Measurements from ENCODE around the gene IYD. TPM values are rescaled to one million over a fixed set of nuclear protein-coding genes. Genes with fewer than 3 reads are reported as not detected.

IYD gene
- total and polyA plus RNA-seq, 8 donors, result 0.09 to 0.75 (median 0.16) TPM; not detected in 1

DNA sequence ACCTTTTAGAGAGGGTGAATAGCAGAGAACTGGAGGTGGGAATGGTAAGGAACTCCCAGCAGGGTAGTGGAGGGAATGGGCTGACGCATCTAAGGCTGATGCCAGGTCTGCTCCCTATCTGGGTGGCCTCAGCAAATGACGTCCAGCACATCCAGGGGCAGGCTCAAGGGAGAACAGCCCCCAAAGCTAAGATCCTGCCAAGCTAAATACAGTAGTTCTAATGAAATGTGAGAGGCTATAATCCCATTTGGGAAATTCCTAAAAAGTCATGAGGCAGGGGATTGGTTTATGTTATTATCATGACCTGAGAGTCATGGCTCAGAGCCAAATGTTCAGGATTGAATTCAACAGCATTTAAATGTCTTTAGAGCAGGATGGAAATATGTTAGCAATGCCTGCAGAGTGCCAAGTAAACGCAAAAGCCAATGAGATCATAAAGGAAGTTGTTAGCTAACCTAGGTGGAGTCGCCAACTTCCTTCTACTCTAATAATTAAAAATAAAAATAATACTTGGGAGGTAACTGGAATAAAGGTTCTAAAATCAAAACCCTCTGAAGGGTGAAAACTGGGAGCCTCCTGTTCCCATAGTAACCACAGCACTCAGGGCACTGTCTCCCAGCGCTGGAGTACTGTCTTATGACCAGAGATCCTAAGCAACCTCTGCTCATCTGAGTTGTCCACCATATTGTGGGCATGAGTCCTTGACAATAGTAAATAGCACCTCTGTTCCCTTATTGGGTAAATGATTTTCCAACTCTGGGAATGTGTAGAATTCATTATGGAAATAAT is 34.8 kb downstream of the IYD start:
- FAIRE-seq, result peak; percentile 39
- intact Hi-C loops (cut with DNase I), result no loop called here

DNA sequence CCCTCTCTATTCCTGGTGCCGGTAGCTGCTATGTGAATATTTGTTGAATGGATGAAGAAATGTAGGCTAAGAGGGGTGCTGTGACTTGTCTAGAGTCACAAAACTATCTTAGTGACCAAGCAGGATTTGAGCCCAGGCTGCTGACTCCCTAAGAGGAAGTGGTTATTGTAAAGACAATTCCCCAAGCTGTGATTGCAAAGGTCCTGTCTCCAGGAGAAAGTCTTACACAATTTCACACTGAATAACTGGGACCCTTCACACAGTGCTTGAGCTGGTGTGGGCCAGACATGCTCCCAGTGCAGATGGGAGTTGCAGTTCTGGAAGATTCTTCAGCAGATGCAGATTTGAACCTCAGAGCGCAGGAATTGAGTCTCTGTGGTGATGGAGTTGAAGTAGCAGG is 38.1 kb downstream of the IYD start:
- H3K4me3 ChIP-seq, result no peak overlapping the region
- FAIRE-seq (no peak), ATAC-seq (no peak), DNase-seq (no peak)
- no peaks in the 10 kb centered on the region for H3K9me3 ChIP-seq
- intact Hi-C loops (cut with DNase I), result no loop called here
- no peaks in the 10 kb centered on the region for H3K27me3 ChIP-seq
- H3K4me1 ChIP-seq, result peaks cover 7 to 23% (median 11%) of the 10 kb centered on the region in 3 donors
- TF ChIP-seq, protein P1, sequence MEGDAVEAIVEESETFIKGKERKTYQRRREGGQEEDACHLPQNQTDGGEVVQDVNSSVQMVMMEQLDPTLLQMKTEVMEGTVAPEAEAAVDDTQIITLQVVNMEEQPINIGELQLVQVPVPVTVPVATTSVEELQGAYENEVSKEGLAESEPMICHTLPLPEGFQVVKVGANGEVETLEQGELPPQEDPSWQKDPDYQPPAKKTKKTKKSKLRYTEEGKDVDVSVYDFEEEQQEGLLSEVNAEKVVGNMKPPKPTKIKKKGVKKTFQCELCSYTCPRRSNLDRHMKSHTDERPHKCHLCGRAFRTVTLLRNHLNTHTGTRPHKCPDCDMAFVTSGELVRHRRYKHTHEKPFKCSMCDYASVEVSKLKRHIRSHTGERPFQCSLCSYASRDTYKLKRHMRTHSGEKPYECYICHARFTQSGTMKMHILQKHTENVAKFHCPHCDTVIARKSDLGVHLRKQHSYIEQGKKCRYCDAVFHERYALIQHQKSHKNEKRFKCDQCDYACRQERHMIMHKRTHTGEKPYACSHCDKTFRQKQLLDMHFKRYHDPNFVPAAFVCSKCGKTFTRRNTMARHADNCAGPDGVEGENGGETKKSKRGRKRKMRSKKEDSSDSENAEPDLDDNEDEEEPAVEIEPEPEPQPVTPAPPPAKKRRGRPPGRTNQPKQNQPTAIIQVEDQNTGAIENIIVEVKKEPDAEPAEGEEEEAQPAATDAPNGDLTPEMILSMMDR (IDR thresholded peaks at IDR 0.05), result no peak
- H3K36me3 ChIP-seq, result no peaks in the 10 kb centered on the region
- 41 to 45% methylated on average over 2 of the region's 2 CpGs for WGBS, 2 donors
- no peak overlapping the region for H3K27ac ChIP-seq

More for the DNA sequence above, 34.8 kb downstream of the IYD start:
- no peak overlapping the region for H3K4me3 ChIP-seq
- TF ChIP-seq, protein P1 (IDR thresholded peaks at IDR 0.05), result no peak
- ATAC-seq, result peak; percentile 66 to 87 (median 78)
- H3K27ac ChIP-seq, result peak overlapping the region in 2 of 4 donors; percentile 33 to 48
- no peaks in the 10 kb centered on the region for H3K36me3 ChIP-seq
- 27 to 39% methylated on average over 5 of the region's 5 CpGs for WGBS, 2 donors
- peaks cover 0 to 4% (median 1%) of the 10 kb centered on the region in 3 donors for H3K4me1 ChIP-seq
- H3K9me3 ChIP-seq, result no peaks in the 10 kb centered on the region
- H3K27me3 ChIP-seq, result no peaks in the 10 kb centered on the region
- DNase-seq, result peak in 2 of 6 donors; percentile 18 to 36

DNA sequence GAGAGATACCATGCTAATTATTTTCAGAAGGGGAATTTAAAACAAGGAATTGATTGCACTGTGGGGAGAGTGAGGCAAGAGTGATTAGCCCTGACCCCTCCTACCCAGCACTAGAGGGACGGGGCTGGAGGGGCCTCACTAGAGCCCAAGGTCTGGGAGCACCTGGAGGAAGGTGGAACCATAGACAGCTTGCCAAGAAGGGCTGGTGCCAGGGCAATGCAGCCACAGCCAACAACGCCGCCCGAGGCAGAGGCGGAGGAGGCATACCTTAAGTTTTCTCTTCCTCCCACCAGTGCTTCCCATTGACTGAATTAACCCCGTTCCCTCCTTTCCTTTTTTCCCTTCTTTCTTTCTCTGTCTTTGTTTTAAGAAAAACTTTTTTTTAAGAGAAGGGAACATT is 40.0 kb downstream of the IYD start:
- no peak for FAIRE-seq
- peak; percentile 56 to 74 (median 66) for DNase-seq
- TF ChIP-seq, protein P1 (IDR thresholded peaks at IDR 0.05), result no peak
- ATAC-seq, result peak; percentile 86 to 93 (median 89)
- Histone ChIP-seq H3K4me3 (no peak overlapping the region), H3K27ac (peak overlapping the region in 1 of 4 donors; percentile 1), H3K36me3 (no peaks in the 10 kb centered on the region), H3K9me3 (no peaks in the 10 kb centered on the region), H3K4me1 (peaks cover 7 to 20% (median 11%) of the 10 kb centered on the region in 3 donors), H3K27me3 (no peaks in the 10 kb centered on the region)
- 17 to 18% methylated on average over 6 of the region's 6 CpGs for WGBS, 2 donors
- intact Hi-C loops (cut with DNase I), result no loop called here

DNA sequence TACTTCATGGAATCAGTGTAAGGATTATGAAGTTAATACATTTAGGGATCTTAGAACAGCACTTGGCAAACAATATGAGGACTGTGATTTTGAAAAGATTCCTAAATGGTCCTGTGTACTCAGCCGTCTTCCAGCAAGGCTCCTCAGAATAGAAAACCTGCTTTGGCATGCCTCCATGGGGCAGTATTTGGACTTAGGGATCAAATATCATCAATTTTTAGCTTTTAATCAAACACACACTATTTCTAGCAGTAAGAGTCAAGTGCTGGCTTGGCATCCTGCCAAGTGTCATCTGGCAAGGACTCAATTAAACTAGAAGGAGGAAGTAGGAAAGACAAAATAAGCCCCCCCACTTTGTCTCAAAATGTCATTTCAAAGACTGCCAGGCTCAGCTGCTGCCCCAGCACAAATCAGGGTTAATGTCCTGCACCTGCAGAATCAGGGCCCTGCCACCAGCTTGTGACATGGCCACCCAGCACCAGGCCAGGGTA is 40.8 kb downstream of the IYD start:
- FAIRE-seq (no peak), ATAC-seq (peak; percentile 47 to 82 (median 66))
- H3K27ac ChIP-seq, result peak overlapping the region in 1 of 4 donors; percentile 1

More for the DNA sequence above, 40.8 kb downstream of the IYD start:
- intact Hi-C loops (cut with DNase I), result loop anchor here in 1 of 3 donors (5.0 kb wide), 1 partner anchor 403 kb away; no protein-coding TSS in a partner anchor
- Histone ChIP-seq H3K36me3 (no peaks in the 10 kb centered on the region), H3K4me3 (no peak overlapping the region), H3K27me3 (no peaks in the 10 kb centered on the region), H3K9me3 (no peaks in the 10 kb centered on the region), H3K4me1 (peaks cover 7 to 20% (median 11%) of the 10 kb centered on the region in 3 donors)
- peak; percentile 61 to 84 (median 72) for DNase-seq
- WGBS, 2 donors, result 0 to 4% methylated on average over 1 of the region's 1 CpG
- TF ChIP-seq, protein P1 (IDR thresholded peaks at IDR 0.05), result no peak
